Measurements from ENCODE around the gene LAMB4.

GRCh38 chr7:108076156-108076555 lies 54.0 kb downstream of the LAMB4 start:
- TF ChIP-seq POLR2A (IDR thresholded peaks at IDR 0.05) (no peak), POLR2AphosphoS5 (IDR thresholded peaks at IDR 0.05) (no peak)
- TF ChIP-seq, protein P1, sequence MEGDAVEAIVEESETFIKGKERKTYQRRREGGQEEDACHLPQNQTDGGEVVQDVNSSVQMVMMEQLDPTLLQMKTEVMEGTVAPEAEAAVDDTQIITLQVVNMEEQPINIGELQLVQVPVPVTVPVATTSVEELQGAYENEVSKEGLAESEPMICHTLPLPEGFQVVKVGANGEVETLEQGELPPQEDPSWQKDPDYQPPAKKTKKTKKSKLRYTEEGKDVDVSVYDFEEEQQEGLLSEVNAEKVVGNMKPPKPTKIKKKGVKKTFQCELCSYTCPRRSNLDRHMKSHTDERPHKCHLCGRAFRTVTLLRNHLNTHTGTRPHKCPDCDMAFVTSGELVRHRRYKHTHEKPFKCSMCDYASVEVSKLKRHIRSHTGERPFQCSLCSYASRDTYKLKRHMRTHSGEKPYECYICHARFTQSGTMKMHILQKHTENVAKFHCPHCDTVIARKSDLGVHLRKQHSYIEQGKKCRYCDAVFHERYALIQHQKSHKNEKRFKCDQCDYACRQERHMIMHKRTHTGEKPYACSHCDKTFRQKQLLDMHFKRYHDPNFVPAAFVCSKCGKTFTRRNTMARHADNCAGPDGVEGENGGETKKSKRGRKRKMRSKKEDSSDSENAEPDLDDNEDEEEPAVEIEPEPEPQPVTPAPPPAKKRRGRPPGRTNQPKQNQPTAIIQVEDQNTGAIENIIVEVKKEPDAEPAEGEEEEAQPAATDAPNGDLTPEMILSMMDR (IDR thresholded peaks at IDR 0.05 in 8 of 11, conservative IDR thresholded peaks at IDR 0.05 in 3 of 11) = no peak
